ENCODE results near the gene ABCC4.

Gene ABCC4

DNA sequence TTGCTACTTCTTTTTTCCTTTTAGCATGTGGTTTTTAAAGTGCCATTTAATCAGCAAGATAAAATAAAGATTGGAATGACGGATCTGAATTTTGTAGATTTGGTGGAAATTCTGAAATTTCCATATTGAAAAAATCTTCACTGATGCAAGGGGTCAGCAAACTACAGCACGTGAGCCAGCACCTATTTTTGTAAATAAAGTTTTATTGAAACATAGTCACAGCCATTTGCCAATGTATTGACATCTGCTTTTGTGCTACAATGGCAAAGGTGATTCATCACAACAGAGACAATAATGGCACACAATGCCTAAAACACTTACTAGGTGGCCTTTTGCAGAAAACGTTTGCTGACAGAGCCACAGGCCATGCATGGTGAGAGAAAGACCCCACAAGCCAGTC, 226.4 kb downstream of the ABCC4 start (continued):
- TF ChIP-seq ZNF140 (tag by site-specific recombination; IDR thresholded peaks at IDR 0.05) = no peak

DNA sequence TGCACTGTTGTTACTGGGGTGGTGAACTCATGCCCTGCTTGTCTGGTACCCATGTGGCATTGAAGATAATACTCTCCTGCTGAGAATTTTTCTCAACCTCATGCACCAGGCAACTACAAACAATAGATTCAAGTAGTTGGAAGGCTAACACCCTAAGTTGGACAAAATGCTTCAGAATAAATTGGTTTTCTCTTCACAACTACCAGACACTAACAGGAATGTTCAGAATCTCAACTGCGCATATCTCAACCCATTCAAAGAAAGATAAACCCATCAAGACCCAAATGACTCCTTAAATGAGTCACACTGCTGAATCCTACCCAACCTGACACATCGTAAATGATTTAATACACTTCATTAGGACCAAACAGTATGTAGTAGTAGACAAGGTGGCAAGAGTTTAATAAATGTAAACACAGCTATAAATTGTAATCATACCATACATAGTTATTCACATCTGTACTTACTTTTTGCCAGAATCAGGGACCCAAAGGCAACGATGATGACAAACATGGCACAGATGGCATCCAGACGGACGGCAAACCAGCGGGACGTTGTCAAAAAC, 227.4 kb downstream of the ABCC4 start:
- Histone ChIP-seq H3K27ac (ENCODE audit: extremely low read depth, low read depth, low read length) (no peak overlapping the region), H3K9me3 (ENCODE audit: control insufficient read depth, insufficient read depth, low read depth, low read length) (no peaks in the 10 kb centered on the region), H3K4me1 (ENCODE audit: control insufficient read depth, insufficient read depth, low read length) (no peaks in the 10 kb centered on the region), H3K4me3 (ENCODE audit: low read depth, low read length) (no peak overlapping the region), H3K36me3 (ENCODE audit: control insufficient read depth in 2 of 2, insufficient read depth in 1 of 2, low read length in 2 of 2) (peaks cover 0 to 8% of the 10 kb centered on the region in 2 experiments; a peak in 1 of 3 replicates)
- TF ChIP-seq ZNF664 (tag by site-specific recombination; IDR thresholded peaks at IDR 0.05) (no peak), ZNF184 (tag by site-specific recombination; IDR thresholded peaks at IDR 0.05) (no peak), ZNF266 (tag by site-specific recombination; IDR thresholded peaks at IDR 0.05; ENCODE audit: low read depth) (no peak), SP2 (tag by site-specific recombination; IDR thresholded peaks at IDR 0.05) (no peak), YY2 (tag by site-specific recombination; IDR thresholded peaks at IDR 0.05) (no peak), ZFP69B (tag by site-specific recombination; IDR thresholded peaks at IDR 0.05) (no peak), PRDM10 (tag by site-specific recombination; IDR thresholded peaks at IDR 0.05) (no peak), HOXD13 (CRISPR knock-in tag; IDR thresholded peaks at IDR 0.05; ENCODE audit: borderline replicate concordance) (no peak), ZNF404 (tag by site-specific recombination; IDR thresholded peaks at IDR 0.05) (no peak), ZNF514 (tag by site-specific recombination; IDR thresholded peaks at IDR 0.05) (no peak), ZSCAN16 (tag by site-specific recombination; IDR thresholded peaks at IDR 0.05) (no peak), ZNF416 (tag by site-specific recombination; IDR thresholded peaks at IDR 0.05) (no peak), KLF8 (tag by site-specific recombination; IDR thresholded peaks at IDR 0.05) (no peak), ZNF19 (tag by site-specific recombination; IDR thresholded peaks at IDR 0.05; ENCODE audit: low read depth) (no peak), ZNF2 (tag by site-specific recombination; IDR thresholded peaks at IDR 0.05) (no peak), ZFP37 (tag by site-specific recombination; IDR thresholded peaks at IDR 0.05) (no peak), OSR2 (tag by site-specific recombination; IDR thresholded peaks at IDR 0.05) (no peak)
- ChIA-PET POLR2A (no interaction called here), CTCF (no interaction called here)

DNA sequence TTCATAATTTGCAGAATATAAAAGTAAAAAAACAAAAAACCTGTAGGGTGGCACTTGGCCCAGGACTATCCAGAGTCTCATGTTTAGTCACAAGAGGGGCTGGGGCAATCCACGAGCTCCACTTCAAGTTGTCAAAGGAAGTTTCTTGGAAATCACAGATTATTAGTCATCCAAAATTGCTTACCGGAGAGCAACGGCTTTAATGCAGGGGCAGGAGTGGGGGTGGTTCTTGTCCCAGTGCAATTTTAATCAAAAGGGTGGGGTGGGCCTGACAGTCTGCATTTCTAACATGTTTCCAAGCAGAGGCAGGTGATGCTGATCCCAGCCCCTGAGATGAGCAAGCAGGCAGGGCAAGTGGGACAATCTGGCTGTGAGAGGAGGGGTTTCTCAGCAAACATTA, 233.9 kb downstream of the ABCC4 start:
- ChIA-PET CTCF (interaction anchor here (0.7 to 0.9 kb wide), 2 partner anchors 337 to 385 kb away, joined by 3 read pairs; no protein-coding TSS in a partner anchor), POLR2A (no interaction called here)
- Histone ChIP-seq H3K4me1 (ENCODE audit: control insufficient read depth, insufficient read depth, low read length) (no peaks in the 10 kb centered on the region), H3K9me3 (ENCODE audit: control insufficient read depth, insufficient read depth, low read depth, low read length) (no peaks in the 10 kb centered on the region), H3K4me3 (ENCODE audit: low read depth, low read length) (no peak overlapping the region), H3K27ac (ENCODE audit: extremely low read depth, low read depth, low read length) (no peak overlapping the region), H3K36me3 (ENCODE audit: control insufficient read depth in 2 of 2, insufficient read depth in 1 of 2, low read length in 2 of 2) (peaks cover 0 to 12% of the 10 kb centered on the region in 2 experiments; a peak in 1 of 3 replicates)
- TF ChIP-seq, protein P1, sequence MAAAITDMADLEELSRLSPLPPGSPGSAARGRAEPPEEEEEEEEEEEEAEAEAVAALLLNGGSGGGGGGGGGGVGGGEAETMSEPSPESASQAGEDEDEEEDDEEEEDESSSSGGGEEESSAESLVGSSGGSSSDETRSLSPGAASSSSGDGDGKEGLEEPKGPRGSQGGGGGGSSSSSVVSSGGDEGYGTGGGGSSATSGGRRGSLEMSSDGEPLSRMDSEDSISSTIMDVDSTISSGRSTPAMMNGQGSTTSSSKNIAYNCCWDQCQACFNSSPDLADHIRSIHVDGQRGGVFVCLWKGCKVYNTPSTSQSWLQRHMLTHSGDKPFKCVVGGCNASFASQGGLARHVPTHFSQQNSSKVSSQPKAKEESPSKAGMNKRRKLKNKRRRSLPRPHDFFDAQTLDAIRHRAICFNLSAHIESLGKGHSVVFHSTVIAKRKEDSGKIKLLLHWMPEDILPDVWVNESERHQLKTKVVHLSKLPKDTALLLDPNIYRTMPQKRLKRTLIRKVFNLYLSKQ (tag by site-specific recombination; IDR thresholded peaks at IDR 0.05; ENCODE audit: borderline replicate concordance) = no peak
- TF ChIP-seq ZNF549 (tag by site-specific recombination; IDR thresholded peaks at IDR 0.05) = no peak
